Pancreas (tissue), 10 donors: ENCODE results near the gene LRRC4. TPM values are rescaled to one million over a fixed set of nuclear protein-coding genes. Genes with fewer than 3 reads are reported as not detected.

Experiments
- ATAC-seq, 4 donors: fragments of 200-7000 bp; cut with Tn5 transposase; one replicate each; pipeline versions ENCODE4 v1.8.0 to v1.9.1; 2020; ENCODE audit warnings: mild to moderate bottlenecking in 4 of 4, moderate library complexity in 4 of 4
- DNase-seq, 6 donors: peaks; one replicate each; pipeline ENCODE4 v3.0.0-alpha.2; 2020
- FAIRE-seq: peaks from 2 replicates; lab custom pipeline; 2012; peaks lifted over from hg19 to GRCh38; lab: Jason Lieb, UNC
- H3K27ac ChIP-seq, 4 donors: fragments of 200-600 bp; sonication (generic); 1 replicate in 3 of 4; 2 replicates in 1 of 4; pipeline versions ENCODE4 v1.5.0 to v1.8.0; 2020
- H3K27me3 ChIP-seq, 4 donors: fragments of 200-600 bp; one replicate each; pipeline ENCODE4 v1.8.0; 2021
- H3K36me3 ChIP-seq, 3 donors: fragments of 200-600 bp; sonication (generic) in 1 of 3; one replicate each; pipeline versions ENCODE4 v1.5.0 to v1.8.0; 2020 to 2021
- H3K4me1 ChIP-seq, 3 donors: fragments of 200-600 bp; one replicate each; pipeline ENCODE4 v1.8.0; 2021
- H3K4me3 ChIP-seq, 4 donors: fragments of 200-600 bp; sonication (generic) in 2 of 4; one replicate each; pipeline versions ENCODE4 v1.5.0 to v1.8.0; 2020 to 2021
- H3K9me3 ChIP-seq, 4 donors: fragments of 200-600 bp; one replicate each; pipeline ENCODE4 v1.8.0; 2021
- WGBS, 2 donors: extraction: QIAGEN DNeasy Blood & Tissue Kit; methylation state at CpG; one replicate each; pipeline ENCODE4 v1.1.7; 2013; 5-methylcytosine and 5-hydroxymethylcytosine counted together
- intact Hi-C, 3 donors: fragments of 100-400 bp; cut with DNase I; formaldehyde crosslinking; loops; one replicate each; pipeline versions ENCODE4 v1.11.1 to v1.14.2; 2022
- polyA plus RNA-seq, 2 donors: library from polyadenylated mRNA; stranded (reverse); fragments of 200-250 nt; gene quantifications; one replicate each; pipeline ENCODE4 v1.2.3, GENCODE V29; 2013
- total RNA-seq, 6 donors: library from RNA; stranded (reverse); fragmentation: NEBNext Ultra II Directional in 4 of 6; extraction: Animal tissue kit (Norgen Biotek cat#: 25700) in 4 of 6; gene quantifications; one replicate each; pipeline versions ENCODE4 v1.2.1 to v1.2.4, GENCODE V29; 2021 to 2023
- TF ChIP-seq, protein P1 (sequence below), 4 donors: fragments of 200-600 bp; sonication (generic) in 3 of 4; IDR thresholded peaks; one replicate each; pipeline versions ENCODE4 v1.5.0 to v1.8.0; 2021; ENCODE audit warnings: antibody characterized with exemption in 4 of 4
- donor health status: healthy with polysubstance abuse.
- donor health status: DM: no; HTN: no; CAD: no; lungs with moderate emphysema.
- donor health status: DM: no; HTN: no; CAD: no.
- donor health status: control.
- donor health status: control.
- donor health status: Bipolar disorder and iron deficiency.
- donor health status: DM: yes; HTN: yes; CAD: no.
- donor health status: DM: no; HTN: no; CAD: no.
- donor health status: DM: no; HTN: no; CAD: no.
- donor health status: DM: yes; HTN: yes; CAD: no.

Gene LRRC4
- total and polyA plus RNA-seq, 8 donors = 0.42 to 2.4 (median 0.84) TPM

- 91 to 95% methylated on average over 3 of the region's 3 CpGs for WGBS, 2 donors
- Histone ChIP-seq H3K4me3 (no peak overlapping the region), H3K9me3 (no peaks in the 10 kb centered on the region), H3K4me1 (peaks cover 6 to 37% (median 8%) of the 10 kb centered on the region in 3 donors), H3K36me3 (no peaks in the 10 kb centered on the region), H3K27me3 (no peaks in the 10 kb centered on the region), H3K27ac (no peak overlapping the region)
- FAIRE-seq = no peak
- peak in 1 of 4 donors; percentile 31 for ATAC-seq
- intact Hi-C loops = no loop called here
- no peak for DNase-seq
- TF ChIP-seq, protein P1, sequence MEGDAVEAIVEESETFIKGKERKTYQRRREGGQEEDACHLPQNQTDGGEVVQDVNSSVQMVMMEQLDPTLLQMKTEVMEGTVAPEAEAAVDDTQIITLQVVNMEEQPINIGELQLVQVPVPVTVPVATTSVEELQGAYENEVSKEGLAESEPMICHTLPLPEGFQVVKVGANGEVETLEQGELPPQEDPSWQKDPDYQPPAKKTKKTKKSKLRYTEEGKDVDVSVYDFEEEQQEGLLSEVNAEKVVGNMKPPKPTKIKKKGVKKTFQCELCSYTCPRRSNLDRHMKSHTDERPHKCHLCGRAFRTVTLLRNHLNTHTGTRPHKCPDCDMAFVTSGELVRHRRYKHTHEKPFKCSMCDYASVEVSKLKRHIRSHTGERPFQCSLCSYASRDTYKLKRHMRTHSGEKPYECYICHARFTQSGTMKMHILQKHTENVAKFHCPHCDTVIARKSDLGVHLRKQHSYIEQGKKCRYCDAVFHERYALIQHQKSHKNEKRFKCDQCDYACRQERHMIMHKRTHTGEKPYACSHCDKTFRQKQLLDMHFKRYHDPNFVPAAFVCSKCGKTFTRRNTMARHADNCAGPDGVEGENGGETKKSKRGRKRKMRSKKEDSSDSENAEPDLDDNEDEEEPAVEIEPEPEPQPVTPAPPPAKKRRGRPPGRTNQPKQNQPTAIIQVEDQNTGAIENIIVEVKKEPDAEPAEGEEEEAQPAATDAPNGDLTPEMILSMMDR (IDR thresholded peaks at IDR 0.05) = no peak
These were observed 28.1 kb downstream of the LRRC4 start for GRCh38 chr7:128003167-128003566.

DNA sequence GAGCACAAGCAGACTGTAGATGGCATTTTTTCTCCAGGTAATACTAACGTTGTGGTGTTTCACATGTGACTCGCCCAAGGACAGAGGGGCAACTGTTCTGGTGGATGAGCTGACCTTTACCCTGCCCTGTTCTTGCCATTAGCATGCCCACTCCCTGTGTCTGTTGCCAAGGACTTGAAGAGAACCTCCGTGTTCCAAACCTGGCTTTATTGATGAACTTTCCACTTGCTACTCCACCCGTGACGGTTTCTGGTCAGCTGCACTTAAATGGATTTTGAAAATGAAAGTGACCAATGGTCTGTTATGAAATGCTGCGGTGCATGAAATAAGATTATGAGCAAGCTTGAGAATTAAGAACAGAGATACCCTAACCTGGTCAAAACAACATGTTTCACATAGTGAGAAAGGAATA is 30.4 kb downstream of the LRRC4 start:
- WGBS, 2 donors = 74 to 75% methylated on average over 6 of the region's 6 CpGs
- Histone ChIP-seq H3K27me3 (no peaks in the 10 kb centered on the region), H3K4me3 (no peak overlapping the region), H3K9me3 (no peaks in the 10 kb centered on the region), H3K27ac (no peak overlapping the region), H3K4me1 (peaks cover 4 to 27% (median 8%) of the 10 kb centered on the region in 3 donors), H3K36me3 (no peaks in the 10 kb centered on the region)
- FAIRE-seq (no peak), DNase-seq (no peak), ATAC-seq (peak in 2 of 4 donors; percentile 13 to 32)
- TF ChIP-seq, protein P1 (IDR thresholded peaks at IDR 0.05) = no peak
- intact Hi-C loops = no loop called here

DNA sequence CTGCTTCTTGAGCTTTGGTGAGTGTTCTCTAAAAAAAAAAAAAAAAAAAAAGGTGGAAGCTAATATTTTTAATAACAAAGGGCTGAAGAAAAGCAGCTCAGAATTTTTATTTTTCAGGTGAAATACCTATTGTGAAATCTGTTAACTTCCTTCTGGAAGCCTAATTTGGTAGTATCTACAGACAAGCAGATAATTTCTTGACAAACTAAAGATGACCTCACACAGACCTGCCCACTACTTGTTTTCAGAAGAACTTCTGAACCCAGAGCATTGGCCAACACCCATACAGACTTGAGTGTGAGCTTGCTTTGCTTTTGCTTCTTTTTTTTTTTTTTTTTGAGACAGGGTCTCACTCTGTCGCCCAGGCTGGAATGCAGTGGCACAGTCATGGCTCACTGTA is 31.2 kb downstream of the LRRC4 start:
- peaks cover 0 to 19% (median 3%) of the 10 kb centered on the region in 3 donors for H3K4me1 ChIP-seq
- H3K36me3 ChIP-seq = no peaks in the 10 kb centered on the region
- ATAC-seq (peak in 1 of 4 donors; percentile 17), DNase-seq (no peak), FAIRE-seq (no peak)
- TF ChIP-seq, protein P1 (IDR thresholded peaks at IDR 0.05) = no peak
- intact Hi-C loops = no loop called here
- H3K27ac ChIP-seq = no peak overlapping the region
- H3K27me3 ChIP-seq = no peaks in the 10 kb centered on the region
- no peak overlapping the region for H3K4me3 ChIP-seq
- H3K9me3 ChIP-seq = no peaks in the 10 kb centered on the region
- whole genome bisulfite sequencing, 2 donors = 100% methylated on average over 1 of the region's 1 CpG

- no peak for ATAC-seq
- no peak for FAIRE-seq
- WGBS, 2 donors = 84 to 87% methylated on average over 2 of the region's 2 CpGs
- no peak overlapping the region for H3K27ac ChIP-seq
- H3K9me3 ChIP-seq = no peaks in the 10 kb centered on the region
- intact Hi-C loops = loop anchor here in 1 of 3 donors (5.0 kb wide), 1 partner anchor 131 kb away; no protein-coding TSS in a partner anchor
- DNase-seq = no peak
- H3K4me1 ChIP-seq = peaks cover 0 to 5% (median 0%) of the 10 kb centered on the region in 3 donors
- H3K27me3 ChIP-seq = no peaks in the 10 kb centered on the region
- TF ChIP-seq, protein P1 (IDR thresholded peaks at IDR 0.05) = no peak
- no peak overlapping the region for H3K4me3 ChIP-seq
- H3K36me3 ChIP-seq = no peaks in the 10 kb centered on the region
These were observed 32.6 kb downstream of the LRRC4 start for GRCh38 chr7:127998671-127999070.

- H3K4me1 ChIP-seq = no peaks in the 10 kb centered on the region
- ATAC-seq (no peak), FAIRE-seq (no peak), DNase-seq (no peak)
- H3K9me3 ChIP-seq = no peaks in the 10 kb centered on the region
- H3K27me3 ChIP-seq = no peaks in the 10 kb centered on the region
- intact Hi-C loops = loop anchor here in 1 of 3 donors (5.0 kb wide), 1 partner anchor 130 kb away; no protein-coding TSS in a partner anchor
- TF ChIP-seq, protein P1 (IDR thresholded peaks at IDR 0.05) = no peak
- 59 to 67% methylated on average over 4 of the region's 4 CpGs for WGBS, 2 donors
- no peaks in the 10 kb centered on the region for H3K36me3 ChIP-seq
- H3K4me3 ChIP-seq = no peak overlapping the region
- no peak overlapping the region for H3K27ac ChIP-seq
These were observed 33.9 kb downstream of the LRRC4 start for GRCh38 chr7:127997226-127997922.
